ENCODE data around the gene ANKRD44. TPM values are rescaled to one million over a fixed set of nuclear protein-coding genes. Genes with fewer than 3 reads are reported as not detected.

Gene ANKRD44
- total RNA-seq, 4 donors from 2014 or later = 22.8 to 69.1 (median 37.5) TPM

GRCh38 chr2:197148401-197148800, 162.2 kb downstream of the ANKRD44 start:
- no peak for TF ChIP-seq CTCF (IDR thresholded peaks at IDR 0.05; ENCODE audit: low read depth)

GRCh38 chr2:197147942-197148341, 162.6 kb downstream of the ANKRD44 start:
- TF ChIP-seq CTCF (IDR thresholded peaks at IDR 0.05; ENCODE audit: low read depth) = no peak

GRCh38 chr2:197146995-197147394, 163.6 kb downstream of the ANKRD44 start:
- TF ChIP-seq CTCF (IDR thresholded peaks at IDR 0.05; ENCODE audit: low read depth) = no peak

GRCh38 chr2:197145471-197146056, 165.0 kb downstream of the ANKRD44 start:
- TF ChIP-seq CTCF (IDR thresholded peaks at IDR 0.05; ENCODE audit: low read depth) = no peak

- TF ChIP-seq CTCF (IDR thresholded peaks at IDR 0.05; ENCODE audit: low read depth) = no peak
Observed at GRCh38 chr2:197144183-197144582, 166.4 kb downstream of the ANKRD44 start.

GRCh38 chr2:197141702-197142473, 168.7 kb downstream of the ANKRD44 start:
- no peak for TF ChIP-seq CTCF (IDR thresholded peaks at IDR 0.05; ENCODE audit: low read depth)

- TF ChIP-seq CTCF (IDR thresholded peaks at IDR 0.05; ENCODE audit: low read depth) = no peak
Observed at GRCh38 chr2:197140045-197140444, 170.5 kb downstream of the ANKRD44 start.
